ENCODE data around the gene FNDC1.

Gene FNDC1

DNA sequence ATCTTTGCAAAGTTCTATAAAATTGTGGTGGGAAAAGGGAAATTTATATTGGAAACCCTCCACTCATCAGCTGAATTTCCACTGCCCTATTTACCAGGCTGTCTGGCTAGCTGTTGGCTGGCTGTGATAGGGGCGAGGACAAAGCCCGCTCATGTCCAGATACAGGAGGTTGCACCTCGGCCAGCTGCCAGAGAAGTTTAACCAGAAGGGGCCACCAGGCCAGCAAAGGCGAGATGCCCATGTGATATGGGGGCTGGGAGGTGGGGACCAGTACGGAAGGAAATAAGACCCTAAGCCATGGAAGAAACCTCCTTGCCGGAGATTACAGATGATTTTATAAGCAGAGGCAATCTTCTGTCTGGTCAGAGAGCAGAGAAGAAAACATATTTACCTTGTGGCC, 143.8 kb downstream of the FNDC1 start:
- DNase-seq = no peak

DNA sequence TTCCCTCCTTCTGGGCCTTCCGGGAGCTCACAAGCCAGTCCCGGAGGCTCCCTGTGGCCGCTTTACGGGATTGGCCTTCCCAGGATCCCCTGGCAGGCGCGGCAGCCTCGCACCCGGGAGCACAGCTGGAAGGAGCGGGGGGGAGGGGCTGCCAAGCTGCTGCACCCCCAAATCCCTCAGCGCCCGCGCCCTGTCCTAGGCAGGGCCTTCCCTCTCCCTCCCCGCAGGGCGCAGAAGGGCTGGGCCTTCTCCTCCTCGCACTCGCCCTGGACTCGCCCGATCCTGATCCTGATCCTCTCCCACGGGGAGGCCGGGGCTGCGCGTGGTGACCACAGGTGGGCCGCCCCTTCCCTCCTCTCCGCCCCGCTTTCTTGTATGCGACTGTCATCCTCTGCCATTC, 146.4 kb downstream of the FNDC1 start:
- DNase-seq = no peak

DNA sequence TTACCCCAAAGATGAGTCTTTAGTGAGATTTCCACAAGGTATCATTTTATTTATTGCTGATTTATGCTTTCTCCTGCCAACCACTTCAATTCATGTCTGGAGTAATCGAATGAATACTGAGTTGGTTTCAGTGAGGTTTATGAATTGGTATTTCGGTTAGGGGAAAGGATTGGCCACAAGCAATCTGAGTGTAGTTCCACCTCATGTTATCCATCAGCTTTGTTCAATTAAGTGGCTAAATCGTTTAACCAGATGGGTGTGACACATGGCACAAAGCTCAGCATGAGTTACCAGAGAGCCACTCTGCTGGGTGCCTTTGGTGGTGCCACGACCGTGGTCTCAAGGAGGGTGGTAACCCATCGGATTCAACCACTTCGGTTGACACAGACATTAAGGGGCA, 148.2 kb downstream of the FNDC1 start:
- DNase-seq = no peak

DNA sequence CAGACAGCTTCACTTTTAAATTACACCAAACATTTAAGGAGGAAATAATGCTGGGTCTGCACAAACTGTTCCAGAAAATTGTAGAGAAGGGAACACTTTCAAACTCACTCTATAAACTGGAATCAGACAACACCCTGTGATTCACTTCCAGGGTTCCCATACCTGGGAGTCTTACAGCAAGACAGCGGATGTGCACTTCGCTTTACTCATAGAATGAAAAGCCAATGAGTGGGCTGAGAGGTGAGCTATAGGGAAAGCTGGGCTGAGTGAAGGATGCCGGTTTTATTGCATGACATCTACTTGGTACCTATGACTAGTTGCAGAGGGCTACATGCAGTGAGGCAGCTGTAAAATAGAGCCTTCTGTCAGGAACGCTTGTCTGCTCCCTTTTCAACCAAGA, 152.1 kb downstream of the FNDC1 start:
- DNase-seq = no peak
